K562 (cell line): ENCODE measurements around the gene CARS2. TPM values are rescaled to one million over a fixed set of nuclear protein-coding genes. Genes with fewer than 3 reads are reported as not detected.

ENCODE experiments used
- ATAC-seq: fragments of 200-7000 bp; cut with Tn5 transposase; 3 replicates; pipeline ENCODE4 v1.9.1; 2020; ENCODE audit warnings: moderate library complexity
- BruUV-seq: library from RNA; stranded (reverse); fragments of 400-500 nt; replicated peaks from 2 replicates; lab custom pipeline; 2021; lab: Mats Ljungman, UMichigan
- CTCF ChIA-PET: fragments of 300-600 bp; formaldehyde crosslinking; extraction: SDS; loops from one replicate; lab custom pipeline; 2021; ENCODE audit warnings: low intra/inter-chr PET ratio; lab: Yijun Ruan, JAX
- POLR2A ChIA-PET: fragments of 300-600, 350-650 bp; sonication (Branson Sonifier 250); formaldehyde crosslinking; extraction: SDS; loops from one replicate; lab custom pipeline; 2021; ENCODE audit warnings: antibody characterized with exemption, inconsistent platforms; lab: Yijun Ruan, JAX
- DNase-seq, 4 experiments: peaks; one replicate each; pipeline versions ENCODE4 v3.0.0 to v3.0.0-alpha.2; 2011 to 2018; ENCODE audit warnings: low spot score in 3 of 4, mixed read lengths in 3 of 4; ENCODE audit errors: extremely low read depth in 1 of 4
- FAIRE-seq: peaks from 2 replicates; lab custom pipeline; 2011; peaks lifted over from hg19 to GRCh38; lab: Jason Lieb, UNC
- H2AFZ ChIP-seq: 2 replicates; pipeline ENCODE4 v1.6.0; 2011; ENCODE audit warnings: low read depth, low read length, control low read depth, inconsistent platforms
- H3K27ac ChIP-seq: fragments of 200-600 bp; 3 replicates; pipeline ENCODE4 v1.8.0; 2011; ENCODE audit warnings: low read depth, mild to moderate bottlenecking, control low read depth, inconsistent platforms, low read length, moderate library complexity, mixed read lengths; ENCODE audit errors: extremely low read depth
- H3K27me3 ChIP-seq, 2 experiments: fragments of 300-600 bp in 1 of 2; 2 replicates in 1 of 2; 3 replicates in 1 of 2; pipeline versions ENCODE4 v1.6.0 to v1.8.0; 2011; ENCODE audit warnings: inconsistent platforms in 2 of 2, low read length in 2 of 2, mild to moderate bottlenecking in 1 of 2, mixed read lengths in 1 of 2, moderate library complexity in 1 of 2; ENCODE audit not compliant: control insufficient read depth in 2 of 2, insufficient read depth in 2 of 2
- H3K36me3 ChIP-seq: fragments of 300-600 bp; 3 replicates; pipeline ENCODE4 v1.8.0; 2011; ENCODE audit warnings: mild to moderate bottlenecking, low read length, inconsistent platforms; ENCODE audit not compliant: control insufficient read depth, insufficient read depth
- H3K4me1 ChIP-seq, 2 experiments: fragments of 200-600 bp in 1 of 2; replicated peaks in 1 of 2; 2 replicates in 1 of 2; 3 replicates in 1 of 2; pipeline versions ENCODE4 v1.5.1 to v1.8.0; 2011; ENCODE audit warnings: inconsistent platforms in 2 of 2, low read length in 2 of 2, mild to moderate bottlenecking in 1 of 2, mixed read lengths in 1 of 2, moderate library complexity in 1 of 2; ENCODE audit not compliant: control insufficient read depth in 2 of 2, insufficient read depth in 2 of 2
- H3K4me2 ChIP-seq: 2 replicates; pipeline ENCODE4 v1.6.1; 2011; ENCODE audit warnings: low read length, control low read depth, inconsistent platforms, mixed read lengths; ENCODE audit not compliant: insufficient read depth
- H3K4me3 ChIP-seq: fragments of 200-600 bp; sonication (generic), shearing (Covaris generic); 2 replicates; pipeline ENCODE4 v1.5.1; 2016; ENCODE audit warnings: control low read depth, inconsistent platforms
- H3K79me2 ChIP-seq: fragments of 200-600 bp; 3 replicates; pipeline ENCODE4 v1.8.0; 2011; ENCODE audit warnings: low read length, inconsistent platforms; ENCODE audit not compliant: control insufficient read depth, insufficient read depth
- H3K9ac ChIP-seq, 2 experiments: 2 replicates each; pipeline versions ENCODE4 v1.6.0 to v1.6.1; 2011; ENCODE audit warnings: low read depth in 2 of 2, low read length in 2 of 2, control low read depth in 1 of 2, inconsistent platforms in 1 of 2, mild to moderate bottlenecking in 1 of 2, mixed read lengths in 1 of 2; ENCODE audit not compliant: insufficient read depth in 1 of 2
- H3K9me1 ChIP-seq: one replicate; pipeline ENCODE4 v1.6.0; 2011; ENCODE audit warnings: inconsistent platforms, mild to moderate bottlenecking, low read length, moderate library complexity; ENCODE audit not compliant: control insufficient read depth, insufficient read depth
- H3K9me3 ChIP-seq: replicated peaks from 2 replicates; pipeline ENCODE4 v1.5.1; 2011; ENCODE audit warnings: low read depth, low read length, inconsistent platforms; ENCODE audit not compliant: control insufficient read depth, insufficient read depth
- H4K20me1 ChIP-seq: replicated peaks from 2 replicates; pipeline ENCODE4 v1.6.1; 2011; ENCODE audit warnings: low read length, inconsistent platforms, mixed read lengths; ENCODE audit not compliant: control insufficient read depth, insufficient read depth
- ARID1B ChIP-seq: fragments of 450-650 bp; IDR thresholded peaks from 2 replicates; pipeline ENCODE4 v1.6.1; 2016; ENCODE audit warnings: antibody characterized with exemption, mild to moderate bottlenecking, inconsistent platforms
- ATF7 ChIP-seq: fragments of 450-650 bp; IDR thresholded peaks from 2 replicates; pipeline ENCODE4 v1.7.1; 2014; ENCODE audit warnings: mild to moderate bottlenecking, moderate library complexity
- C11orf30 ChIP-seq: fragments of 450-650 bp; IDR thresholded peaks from 2 replicates; pipeline ENCODE4 v1.6.1; 2016; ENCODE audit warnings: low read depth, mild to moderate bottlenecking
- CBFA2T3 ChIP-seq: fragments of 450-650 bp; IDR thresholded peaks from 2 replicates; pipeline ENCODE4 v1.6.1; 2017
- CTBP1 ChIP-seq: fragments of 450-650 bp; IDR thresholded peaks from 2 replicates; pipeline ENCODE4 v1.6.1; 2016; ENCODE audit warnings: borderline replicate concordance
- EGR1 ChIP-seq: fragments of 450-650 bp; conservative IDR thresholded peaks from 2 replicates; pipeline ENCODE4 v1.6.1; 2017; ENCODE audit warnings: mild to moderate bottlenecking
- ESRRA ChIP-seq: fragments of 450-650 bp; IDR thresholded peaks from 2 replicates; pipeline ENCODE4 v1.6.1; 2014; ENCODE audit warnings: low read depth, mild to moderate bottlenecking, moderate library complexity, borderline replicate concordance
- FOSL1 ChIP-seq: fragments of 200-800 bp; sonication (Bioruptor generic); conservative IDR thresholded peaks from 2 replicates; pipeline ENCODE4 v1.6.1; 2016; ENCODE audit warnings: missing genetic modification characterization, missing compliant biosample characterization
- MAFG ChIP-seq: fragments of 450-650 bp; conservative IDR thresholded peaks from 2 replicates; pipeline ENCODE4 v1.6.1; 2016; ENCODE audit warnings: missing genetic modification characterization, missing compliant biosample characterization
- NFE2 ChIP-seq: IDR thresholded peaks from 2 replicates; pipeline ENCODE4 v1.6.1; 2014; ENCODE audit warnings: antibody characterized with exemption, low read depth
- POLR2G ChIP-seq: fragments of 200-400 bp; formaldehyde crosslinking; IDR thresholded peaks from 2 replicates; pipeline ENCODE4 v1.6.1; 2017; ENCODE audit warnings: low read depth, mild to moderate bottlenecking, antibody characterized with exemption, low read length, moderate library complexity
- WGBS: fragments of 100-300 bp; shearing (Covaris generic); methylation state at CpG from one replicate; pipeline ENCODE4 v1.1.6; 2016; ENCODE audit warnings: low coverage, mixed read lengths; ENCODE audit not compliant: insufficient coverage; ENCODE audit errors: missing lambda C conversion rate; 5-methylcytosine and 5-hydroxymethylcytosine counted together
- in situ Hi-C: fragments of 300-500 bp; cut with MboI; formaldehyde crosslinking; loops from 4 replicates; pipeline ENCODE4 v1.15.0; 2018; ENCODE audit warnings: inconsistent platforms, mixed read lengths
- intact Hi-C: fragments of 100-400 bp; cut with micrococcal nuclease; formaldehyde crosslinking; loops from 2 replicates; pipeline ENCODE4 v1.14.2; 2022
- polyA plus RNA-seq, 8 experiments: library from polyadenylated mRNA; depleted of rRNA in 4 of 8; stranded (reverse) in 5 of 8; unstranded in 3 of 8; fragments of >200 nt; fragmentation: Nextera tagmentation in 2 of 8; fragmentation: Illumina TruSeq in 1 of 8; extraction: Ambion mirVana in 2 of 8; extraction: Trizol in 1 of 8; gene quantifications; 2 replicates each; pipeline versions ENCODE4 v1.2.1 to v1.2.3, GENCODE V29; 2011 to 2014; ENCODE audit warnings: inconsistent platforms in 1 of 8, missing spikeins in 1 of 8
- total RNA-seq, 7 experiments: library from RNA; depleted of rRNA in 6 of 7; stranded (reverse); fragments of >200 nt in 6 of 7; fragmentation: Illumina TruSeq in 2 of 7; extraction: Trizol in 2 of 7; gene quantifications; 2 replicates each; pipeline versions ENCODE4 v1.2.1 to v1.2.3, GENCODE V29; 2011 to 2021; ENCODE audit warnings: low replicate concordance in 1 of 7
- TF ChIP-seq, protein P1 (sequence below): fragments of 200-800 bp; sonication (Bioruptor generic); IDR thresholded peaks from 2 replicates; pipeline ENCODE4 v1.6.1; 2017; ENCODE audit warnings: missing genetic modification characterization, missing compliant biosample characterization
- TF ChIP-seq, protein P2 (sequence below): sonication (generic); formaldehyde crosslinking; IDR thresholded peaks from 2 replicates; pipeline ENCODE4 v1.9.0; 2022; ENCODE audit warnings: mild to moderate bottlenecking, missing genetic modification reagents

The CARS2 gene
- total and polyA plus RNA-seq, 9 of the 15 experiments (the other 6 are each of a cell fraction or from before 2014, with no cell fraction given), result 1.7 to 37.4 (median 30.5) TPM

DNA sequence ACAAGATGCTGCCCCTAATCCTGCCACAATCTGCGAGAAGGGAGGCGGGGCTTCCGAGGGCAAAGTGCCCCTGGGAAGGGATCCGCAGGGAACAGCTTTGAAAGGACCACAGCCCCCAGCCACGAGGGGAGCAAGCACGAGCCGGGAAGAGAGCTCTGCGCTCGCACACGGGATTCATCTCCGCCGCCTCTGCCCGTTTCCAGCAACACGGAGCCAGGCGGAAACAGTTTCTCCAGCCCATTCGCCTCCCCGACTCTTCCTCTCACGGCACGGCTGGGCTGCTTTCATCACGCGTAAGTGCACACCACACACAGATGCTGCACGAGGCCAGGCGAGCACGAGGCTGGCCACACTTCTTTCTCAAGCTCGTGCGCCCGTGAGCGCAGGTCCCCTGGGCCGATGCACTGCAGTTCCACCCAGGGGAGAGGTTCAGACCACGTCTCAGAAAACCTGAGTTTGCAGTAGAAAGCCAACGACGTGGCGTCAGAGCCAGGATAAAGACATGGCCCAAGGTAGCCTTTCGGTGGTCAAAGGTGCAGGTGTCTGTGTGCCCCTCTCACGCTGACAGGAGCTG, 57.0 kb downstream of the CARS2 start:
- peaks cover 3% of the 10 kb centered on the region for H3K9me1 ChIP-seq
- POLR2A ChIA-PET, result interaction anchor here (1.3 to 1.4 kb wide), 2 partner anchors 8 to 66 kb away, joined by 5 read pairs; no protein-coding TSS in a partner anchor
- peak overlapping the region in 1 of 2 experiments; percentile 26; a peak in 1 of 4 replicates for H3K9ac ChIP-seq
- no peak overlapping the region for H3K4me3 ChIP-seq
- DNase-seq, result no peak
- in situ Hi-C loops (no loop called here), intact Hi-C loops (no loop called here)
- H3K27me3 ChIP-seq, result no peaks in the 10 kb centered on the region
- no peak for ATAC-seq
- no TSS peak for BruUV-seq
- 88% methylated on average over 11 of the region's 35 CpGs for WGBS
- H3K27ac ChIP-seq, result no peak overlapping the region
- FAIRE-seq, result no peak
- CTCF ChIA-PET, result no interaction called here
- no peak overlapping the region for H3K4me2 ChIP-seq
- TF ChIP-seq POLR2G, result peak; percentile 11; the same call in 1 of the 2 replicates
- no peak for TF ChIP-seq EGR1
- peaks cover 4 to 23% of the 10 kb centered on the region in 2 experiments; a peak in 4 of 5 replicates for H3K4me1 ChIP-seq
- no peak overlapping the region for H2AFZ ChIP-seq
- H3K9me3 ChIP-seq, result no peaks in the 10 kb centered on the region
- H3K36me3 ChIP-seq, result peaks cover 33% of the 10 kb centered on the region; the same call in 2 of the 3 replicates
- no peaks in the 10 kb centered on the region for H3K79me2 ChIP-seq
- H4K20me1 ChIP-seq, result no peaks in the 10 kb centered on the region

DNA sequence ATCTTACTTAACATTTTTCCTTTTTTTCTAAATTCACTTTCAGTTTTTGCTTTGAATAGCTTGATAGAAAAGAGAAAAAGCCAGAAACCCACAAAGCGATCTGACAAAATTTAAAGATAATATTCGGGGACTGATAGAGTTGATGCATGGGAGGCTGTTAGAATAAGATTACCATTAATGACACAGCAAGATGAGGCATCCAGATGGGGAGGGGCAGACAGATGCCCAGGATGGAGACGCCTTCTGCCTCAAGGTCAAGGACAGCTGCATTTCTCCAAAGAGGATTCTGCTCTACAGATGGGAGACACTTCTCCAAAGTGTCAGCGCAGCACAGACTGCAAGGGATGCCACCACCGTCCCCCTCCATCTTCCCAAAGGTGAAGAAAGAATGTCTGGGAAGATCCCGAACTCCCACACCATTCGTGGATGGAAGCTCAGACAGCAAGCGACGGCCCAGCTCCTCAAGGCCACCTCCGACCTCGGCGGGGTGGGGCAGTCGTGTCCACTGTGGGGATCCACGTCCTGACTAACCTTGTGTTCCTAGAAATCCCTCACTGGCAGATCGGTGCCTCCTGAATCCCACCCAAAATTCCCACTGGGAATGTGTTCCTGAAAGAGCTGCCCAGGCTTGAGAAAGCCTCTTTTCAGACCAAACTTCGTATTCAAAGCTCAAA, 57.6 kb downstream of the CARS2 start:
- ChIA-PET POLR2A (interaction anchor here (1.3 to 1.4 kb wide), 2 partner anchors 9 to 67 kb away, joined by 5 read pairs; no protein-coding TSS in a partner anchor), CTCF (no interaction called here)
- H3K4me1 ChIP-seq, result peaks cover 4 to 23% of the 10 kb centered on the region in 2 experiments; a peak in 4 of 5 replicates
- no peak for FAIRE-seq
- in situ Hi-C loops, result no loop called here
- no peaks in the 10 kb centered on the region for H3K27me3 ChIP-seq
- peak in 2 of 4 experiments; percentile 19 to 22 for DNase-seq
- peaks cover 3% of the 10 kb centered on the region for H3K9me1 ChIP-seq
- BruUV-seq, result no TSS peak
- 53% methylated on average over 16 of the region's 16 CpGs for WGBS
- TF ChIP-seq, protein P1, sequence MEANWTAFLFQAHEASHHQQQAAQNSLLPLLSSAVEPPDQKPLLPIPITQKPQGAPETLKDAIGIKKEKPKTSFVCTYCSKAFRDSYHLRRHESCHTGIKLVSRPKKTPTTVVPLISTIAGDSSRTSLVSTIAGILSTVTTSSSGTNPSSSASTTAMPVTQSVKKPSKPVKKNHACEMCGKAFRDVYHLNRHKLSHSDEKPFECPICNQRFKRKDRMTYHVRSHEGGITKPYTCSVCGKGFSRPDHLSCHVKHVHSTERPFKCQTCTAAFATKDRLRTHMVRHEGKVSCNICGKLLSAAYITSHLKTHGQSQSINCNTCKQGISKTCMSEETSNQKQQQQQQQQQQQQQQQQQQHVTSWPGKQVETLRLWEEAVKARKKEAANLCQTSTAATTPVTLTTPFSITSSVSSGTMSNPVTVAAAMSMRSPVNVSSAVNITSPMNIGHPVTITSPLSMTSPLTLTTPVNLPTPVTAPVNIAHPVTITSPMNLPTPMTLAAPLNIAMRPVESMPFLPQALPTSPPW (CRISPR knock-in tag), result peak; percentile 50; the same call in 1 of the 2 replicates
- TF ChIP-seq, protein P2, sequence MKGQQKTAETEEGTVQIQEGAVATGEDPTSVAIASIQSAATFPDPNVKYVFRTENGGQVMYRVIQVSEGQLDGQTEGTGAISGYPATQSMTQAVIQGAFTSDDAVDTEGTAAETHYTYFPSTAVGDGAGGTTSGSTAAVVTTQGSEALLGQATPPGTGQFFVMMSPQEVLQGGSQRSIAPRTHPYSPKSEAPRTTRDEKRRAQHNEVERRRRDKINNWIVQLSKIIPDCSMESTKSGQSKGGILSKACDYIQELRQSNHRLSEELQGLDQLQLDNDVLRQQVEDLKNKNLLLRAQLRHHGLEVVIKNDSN, result no peak
- TF ChIP-seq ATF7 (no peak), FOSL1 (tag) (peak; percentile 43; the same call in 1 of the 2 replicates), CTBP1 (peak; percentile 30; the same call in 1 of the 2 replicates), CBFA2T3 (peak; percentile 35; the same call in 1 of the 2 replicates), MAFG (peak; percentile 50; the same call in 1 of the 2 replicates), NFE2 (peak; percentile 79), ESRRA (peak; percentile 86; the same call in 1 of the 2 replicates), ARID1B (peak; percentile 39), C11orf30 (peak; percentile 48; the same call in 1 of the 2 replicates)
- peak; percentile 50 for ATAC-seq
- H2AFZ ChIP-seq, result no peak overlapping the region
- peak overlapping the region in 1 of 2 experiments; percentile 78; a peak in 2 of 4 replicates for H3K9ac ChIP-seq
- H3K79me2 ChIP-seq, result no peaks in the 10 kb centered on the region
- intact Hi-C loops, result no loop called here
- no peak overlapping the region for H3K4me3 ChIP-seq
- H3K27ac ChIP-seq, result no peak overlapping the region
- peaks cover 40% of the 10 kb centered on the region; the same call in 2 of the 3 replicates for H3K36me3 ChIP-seq
- H3K9me3 ChIP-seq, result no peaks in the 10 kb centered on the region
- H3K4me2 ChIP-seq, result no peak overlapping the region
- H4K20me1 ChIP-seq, result no peaks in the 10 kb centered on the region
